HL-60/S4 (cell line): Measurements from ENCODE around the gene IMPG1.

Experiments
- in situ Hi-C: fragments of 300-500 bp; cut with MboI; formaldehyde crosslinking; loops from 2 replicates; pipeline ENCODE4 v1.14.3; 2022; ENCODE audit warnings: low sequenced_read_pairs

Gene IMPG1, protein sequence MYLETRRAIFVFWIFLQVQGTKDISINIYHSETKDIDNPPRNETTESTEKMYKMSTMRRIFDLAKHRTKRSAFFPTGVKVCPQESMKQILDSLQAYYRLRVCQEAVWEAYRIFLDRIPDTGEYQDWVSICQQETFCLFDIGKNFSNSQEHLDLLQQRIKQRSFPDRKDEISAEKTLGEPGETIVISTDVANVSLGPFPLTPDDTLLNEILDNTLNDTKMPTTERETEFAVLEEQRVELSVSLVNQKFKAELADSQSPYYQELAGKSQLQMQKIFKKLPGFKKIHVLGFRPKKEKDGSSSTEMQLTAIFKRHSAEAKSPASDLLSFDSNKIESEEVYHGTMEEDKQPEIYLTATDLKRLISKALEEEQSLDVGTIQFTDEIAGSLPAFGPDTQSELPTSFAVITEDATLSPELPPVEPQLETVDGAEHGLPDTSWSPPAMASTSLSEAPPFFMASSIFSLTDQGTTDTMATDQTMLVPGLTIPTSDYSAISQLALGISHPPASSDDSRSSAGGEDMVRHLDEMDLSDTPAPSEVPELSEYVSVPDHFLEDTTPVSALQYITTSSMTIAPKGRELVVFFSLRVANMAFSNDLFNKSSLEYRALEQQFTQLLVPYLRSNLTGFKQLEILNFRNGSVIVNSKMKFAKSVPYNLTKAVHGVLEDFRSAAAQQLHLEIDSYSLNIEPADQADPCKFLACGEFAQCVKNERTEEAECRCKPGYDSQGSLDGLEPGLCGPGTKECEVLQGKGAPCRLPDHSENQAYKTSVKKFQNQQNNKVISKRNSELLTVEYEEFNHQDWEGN

DNA sequence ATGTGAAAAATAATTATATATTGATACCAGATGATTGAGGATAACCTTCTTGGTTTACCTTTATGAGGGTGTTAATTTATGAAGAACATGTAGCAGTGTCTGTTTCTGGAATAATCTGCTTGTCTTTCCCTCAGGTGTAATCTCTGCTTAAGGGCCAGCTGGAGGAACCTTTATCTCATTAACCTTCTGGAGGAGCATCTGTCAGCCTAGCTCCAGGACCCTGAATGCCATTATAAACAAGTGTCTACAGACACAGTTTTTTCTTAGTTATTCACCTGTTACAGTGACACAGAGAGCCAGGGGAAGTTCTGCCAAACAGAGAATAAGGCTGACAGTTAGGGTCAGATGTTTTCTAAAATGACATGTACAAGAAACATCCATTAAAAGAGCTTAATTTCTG, at the start of gene IMPG1:
TSS of gene IMPG1 (minus strand) at position 101 of the 400 bp plus-strand sequence. CDS start 174 bp downstream, outside the sequence.
- in situ Hi-C loops: no loop called here

DNA sequence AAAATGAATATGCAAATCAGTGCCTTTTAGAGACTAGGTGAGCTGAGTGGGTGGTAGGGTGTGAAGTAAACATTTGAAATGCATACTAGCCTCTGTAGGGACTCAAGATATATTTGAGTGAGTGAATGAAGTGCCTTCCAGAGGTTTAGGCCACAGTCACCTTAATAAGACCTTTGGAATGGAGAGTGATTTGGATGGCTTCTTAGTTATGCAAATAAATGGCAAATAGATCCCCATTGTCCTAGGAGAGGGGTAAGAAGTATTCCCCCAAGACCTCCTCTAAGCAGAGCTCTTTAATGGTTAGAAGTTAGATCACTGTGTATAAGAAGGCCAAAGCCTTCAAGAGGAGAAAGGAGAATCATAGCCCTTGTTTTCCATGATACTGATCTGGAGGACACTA, 47.8 kb upstream of the IMPG1 start:
- in situ Hi-C loops: no loop called here

DNA sequence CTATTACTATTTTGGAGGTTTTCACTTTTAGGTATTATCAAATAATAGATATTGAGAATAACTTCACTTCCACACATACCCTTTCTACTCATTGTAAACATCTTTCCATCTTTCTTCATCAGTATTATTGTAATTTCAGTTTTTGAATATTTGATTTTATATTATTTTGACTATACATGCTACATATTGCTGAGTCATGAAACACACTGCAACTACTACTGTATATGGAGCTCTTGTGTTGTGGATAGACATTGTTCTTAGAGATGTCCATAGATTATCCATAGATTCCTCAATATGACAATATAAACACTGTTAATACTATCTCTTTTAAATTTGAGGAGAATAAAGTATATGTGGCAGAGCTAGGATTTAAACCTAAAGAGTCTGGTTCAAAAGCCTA, 819 bp upstream of the IMPG1 start:
- in situ Hi-C loops: no loop called here

DNA sequence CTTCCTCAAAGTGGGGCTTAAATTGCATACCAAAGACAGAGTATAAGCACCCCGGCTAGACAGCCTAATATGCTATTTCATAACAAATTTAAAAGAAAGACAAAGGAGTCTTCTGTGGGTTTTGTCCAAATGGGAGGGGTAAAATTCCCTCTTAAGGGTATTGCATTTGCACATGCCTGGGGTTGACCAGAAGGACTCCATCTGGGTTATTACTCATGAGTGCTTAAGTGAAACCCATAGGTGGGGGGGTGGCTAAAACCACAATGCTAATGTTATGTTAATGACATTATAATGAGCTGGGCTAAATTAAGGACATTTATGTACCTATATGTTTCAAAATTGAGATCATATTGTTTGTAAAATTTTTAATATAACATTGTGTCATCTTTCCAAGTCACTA, 15.0 kb downstream of the IMPG1 start:
- in situ Hi-C loops: no loop called here

DNA sequence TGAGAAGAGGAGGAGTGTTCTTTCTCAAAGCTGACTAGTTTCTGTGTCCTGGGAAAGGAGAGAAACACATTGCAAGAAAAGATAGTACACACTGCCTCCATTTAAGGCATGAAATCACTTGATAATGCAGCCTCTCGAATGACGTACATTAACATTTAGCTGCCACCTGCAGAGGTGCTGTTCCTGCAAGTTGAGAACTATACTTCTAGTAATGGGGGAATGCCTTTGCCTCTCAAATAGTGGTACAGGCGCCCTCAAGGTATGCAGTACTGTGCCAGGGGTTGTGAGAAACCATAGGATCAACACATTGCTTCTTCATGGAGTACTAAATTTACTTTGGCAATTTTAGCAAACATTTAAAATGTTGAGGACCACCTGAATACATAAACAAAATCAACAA, 20.1 kb downstream of the IMPG1 start:
- in situ Hi-C loops: no loop called here

DNA sequence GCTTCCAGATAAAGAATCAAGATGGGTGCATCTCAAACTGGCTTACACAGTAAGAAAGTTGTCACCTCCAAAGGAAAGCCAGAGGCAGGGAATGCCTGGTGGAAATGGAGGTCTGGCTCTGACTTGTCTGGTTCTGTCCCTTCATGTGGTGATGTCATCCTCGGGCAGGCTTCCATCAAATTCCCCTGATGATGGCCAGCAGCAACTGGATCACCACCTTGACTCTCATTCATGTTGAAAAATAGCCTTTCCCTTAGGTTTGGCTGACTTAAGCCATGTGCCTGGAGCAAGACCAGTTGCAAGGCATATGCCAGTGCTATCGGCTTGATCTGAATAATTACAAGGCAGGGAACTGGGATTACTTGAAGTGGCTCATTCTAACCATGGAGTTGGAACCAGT, 28.8 kb downstream of the IMPG1 start:
- in situ Hi-C loops: no loop called here

DNA sequence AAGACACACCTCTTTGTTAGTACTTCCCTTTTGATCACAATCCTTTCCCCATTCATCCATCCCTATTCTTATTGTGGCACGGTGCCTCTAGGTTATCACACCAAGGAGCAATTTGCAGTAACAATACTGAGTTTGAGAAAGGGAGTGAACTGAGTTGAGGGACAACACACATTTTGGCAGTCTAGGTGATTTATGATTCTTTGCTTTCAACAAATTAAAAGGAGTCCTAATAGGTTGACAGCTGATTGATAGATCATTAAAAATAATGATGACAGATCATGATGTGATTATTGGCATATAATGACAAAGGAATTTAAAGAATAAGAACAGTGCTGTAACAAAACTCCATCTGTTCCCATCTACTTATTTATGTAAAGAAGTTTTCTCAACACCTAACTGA, 36.7 kb downstream of the IMPG1 start:
- in situ Hi-C loops: no loop called here

DNA sequence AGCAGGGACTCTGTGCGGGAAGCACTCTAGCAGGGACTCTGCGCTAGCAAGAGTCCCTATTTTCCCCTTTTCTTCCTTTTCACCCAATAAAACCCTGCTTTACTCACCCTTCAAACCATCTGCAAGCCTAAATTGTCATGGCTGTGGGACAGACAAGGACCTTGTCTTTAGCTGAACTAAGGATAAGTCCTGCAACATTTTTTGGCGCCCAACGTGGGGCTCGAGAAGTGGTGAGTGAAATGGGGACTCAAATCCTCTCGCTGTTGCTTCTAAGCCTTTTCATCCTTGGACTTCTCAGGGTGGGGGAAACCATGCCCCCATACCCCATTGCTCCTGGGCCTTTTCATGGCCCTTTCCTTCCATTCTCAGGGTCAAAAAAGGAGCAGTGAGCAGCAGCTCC, 46.4 kb downstream of the IMPG1 start:
- in situ Hi-C loops: no loop called here

DNA sequence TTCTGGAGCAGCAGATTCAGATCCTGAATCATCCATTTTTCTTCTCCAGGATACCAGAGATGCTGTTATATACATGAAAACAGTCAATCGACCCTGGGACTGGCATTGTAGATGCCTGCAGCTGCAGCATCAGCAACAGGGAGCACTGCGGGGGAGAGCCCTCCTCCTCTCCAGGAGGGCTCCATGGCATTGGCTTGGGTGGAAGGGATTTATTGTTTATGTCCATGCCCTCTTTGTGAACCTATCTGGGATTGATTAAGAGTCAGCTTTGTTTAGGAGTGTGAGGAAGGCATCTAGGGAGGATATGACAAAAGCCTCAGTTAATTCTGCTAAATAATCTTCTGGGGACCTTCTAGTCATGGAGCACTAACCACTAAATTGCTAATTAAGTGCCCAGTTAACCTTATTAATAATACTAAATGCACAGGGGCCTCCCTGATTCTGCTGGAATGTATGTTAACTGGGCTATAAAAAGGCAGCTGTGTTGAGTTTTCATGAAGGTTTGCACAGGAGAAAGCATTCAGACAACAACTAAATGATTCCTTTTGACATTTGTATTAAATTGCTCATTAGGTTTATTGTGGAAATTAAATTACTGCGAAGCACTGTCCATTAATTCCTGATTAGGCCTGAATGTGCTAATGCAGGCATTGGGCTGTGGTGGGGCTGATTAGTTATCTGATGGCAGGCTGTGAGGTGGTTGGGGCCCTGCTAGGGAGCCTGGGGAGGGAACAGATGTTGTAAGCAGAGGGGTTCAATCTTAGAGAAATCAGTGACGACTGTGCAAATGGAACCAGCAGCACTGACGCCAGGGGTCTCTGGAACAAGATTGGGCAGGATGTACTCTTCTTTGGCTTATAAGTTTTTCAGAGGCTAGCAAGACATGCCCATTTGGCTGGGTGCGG, 57.6 kb downstream of the IMPG1 start:
- in situ Hi-C loops: no loop called here

DNA sequence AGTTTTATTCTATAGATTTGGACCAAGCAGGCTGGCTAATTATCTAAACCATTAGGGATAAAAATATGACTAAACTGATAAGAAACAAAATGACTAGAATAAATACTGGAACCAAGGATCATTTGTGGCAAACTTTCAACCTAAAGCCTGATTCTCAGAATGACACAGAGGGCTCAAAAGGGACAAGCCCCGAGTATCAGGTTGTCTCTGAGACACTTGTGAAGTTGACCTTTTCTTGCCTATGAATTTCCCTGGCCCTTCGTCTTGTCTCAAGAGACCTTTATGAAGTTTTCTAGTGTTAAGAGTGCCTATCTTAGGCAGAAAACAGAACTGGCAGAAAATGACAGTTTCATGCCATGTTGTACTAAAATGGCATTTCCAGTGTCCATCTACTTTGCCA, 68.3 kb downstream of the IMPG1 start:
- in situ Hi-C loops: no loop called here

DNA sequence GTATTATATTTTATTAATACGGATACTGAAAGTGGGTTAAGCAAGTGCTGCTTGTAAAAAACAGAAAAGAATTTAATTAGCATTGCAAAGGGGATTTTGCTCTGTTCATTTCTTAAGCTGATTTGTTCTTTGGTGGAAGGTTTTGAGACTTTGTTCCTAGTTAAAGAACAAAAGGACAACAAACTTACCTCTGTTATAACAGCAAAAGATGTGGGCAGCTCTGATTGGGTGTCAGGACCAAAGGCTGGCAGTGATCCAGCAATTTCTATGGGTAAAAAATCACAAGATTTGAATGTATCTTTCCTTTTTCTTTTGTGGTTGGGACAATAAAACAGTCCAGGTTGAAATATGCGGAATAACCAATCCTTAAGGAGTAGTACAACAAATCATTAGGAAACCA, 68.8 kb downstream of the IMPG1 start:
- in situ Hi-C loops: no loop called here

DNA sequence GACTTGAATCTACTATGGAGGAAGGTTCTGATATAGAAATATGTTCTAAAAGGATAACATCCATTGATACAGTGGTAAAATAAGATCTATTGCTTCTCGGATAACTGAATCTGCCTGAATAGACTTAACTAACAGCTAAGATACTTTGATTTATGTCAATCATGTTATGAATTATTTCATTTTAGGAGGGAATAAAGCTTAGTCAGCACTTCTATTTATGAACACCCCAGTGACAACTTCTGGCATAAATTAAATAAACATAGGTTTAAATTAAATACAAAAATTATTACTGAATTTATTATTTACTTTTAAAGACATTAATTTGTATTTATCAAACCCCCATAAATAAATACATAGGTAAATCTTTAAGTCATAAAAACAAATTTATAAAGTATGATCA, 69.3 kb downstream of the IMPG1 start:
- in situ Hi-C loops: no loop called here

DNA sequence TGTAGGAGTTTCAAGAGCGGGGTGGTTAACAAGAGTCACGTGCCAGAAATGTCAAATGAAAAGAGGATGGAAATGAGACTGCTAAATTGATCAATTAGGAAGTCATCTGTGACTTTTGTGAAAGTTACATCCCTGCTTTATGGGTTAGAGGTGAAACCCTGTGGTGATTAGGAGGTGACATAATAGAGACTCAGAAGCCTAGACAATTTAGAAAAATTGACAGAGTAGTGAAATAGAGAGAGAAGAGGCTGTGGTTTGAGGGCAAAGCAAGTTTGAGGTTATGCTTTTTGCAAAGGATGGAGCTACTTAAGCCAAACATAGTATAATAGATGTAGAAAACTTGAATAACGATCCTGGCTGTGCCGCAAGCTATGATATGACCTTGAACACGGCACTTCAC, 71.8 kb downstream of the IMPG1 start:
- in situ Hi-C loops: no loop called here

DNA sequence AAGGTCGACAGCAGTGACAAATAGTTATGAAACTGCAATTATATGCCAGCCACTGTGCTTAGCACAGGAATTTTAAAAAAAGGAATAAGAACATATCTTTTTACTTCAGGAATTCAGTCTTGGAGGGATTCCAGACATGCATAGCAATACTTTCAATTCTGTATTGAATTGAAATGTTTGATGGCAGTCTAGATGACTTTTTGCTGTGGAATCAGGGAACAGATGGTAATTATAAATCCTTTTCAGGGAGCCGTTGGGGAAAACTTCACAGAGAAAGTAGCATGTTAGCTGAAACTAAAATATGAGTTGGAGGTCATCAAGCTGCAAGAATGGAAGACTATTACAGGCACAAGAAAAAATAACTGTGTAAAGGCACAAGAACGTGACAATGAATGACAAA, 74.8 kb downstream of the IMPG1 start:
- in situ Hi-C loops: no loop called here

DNA sequence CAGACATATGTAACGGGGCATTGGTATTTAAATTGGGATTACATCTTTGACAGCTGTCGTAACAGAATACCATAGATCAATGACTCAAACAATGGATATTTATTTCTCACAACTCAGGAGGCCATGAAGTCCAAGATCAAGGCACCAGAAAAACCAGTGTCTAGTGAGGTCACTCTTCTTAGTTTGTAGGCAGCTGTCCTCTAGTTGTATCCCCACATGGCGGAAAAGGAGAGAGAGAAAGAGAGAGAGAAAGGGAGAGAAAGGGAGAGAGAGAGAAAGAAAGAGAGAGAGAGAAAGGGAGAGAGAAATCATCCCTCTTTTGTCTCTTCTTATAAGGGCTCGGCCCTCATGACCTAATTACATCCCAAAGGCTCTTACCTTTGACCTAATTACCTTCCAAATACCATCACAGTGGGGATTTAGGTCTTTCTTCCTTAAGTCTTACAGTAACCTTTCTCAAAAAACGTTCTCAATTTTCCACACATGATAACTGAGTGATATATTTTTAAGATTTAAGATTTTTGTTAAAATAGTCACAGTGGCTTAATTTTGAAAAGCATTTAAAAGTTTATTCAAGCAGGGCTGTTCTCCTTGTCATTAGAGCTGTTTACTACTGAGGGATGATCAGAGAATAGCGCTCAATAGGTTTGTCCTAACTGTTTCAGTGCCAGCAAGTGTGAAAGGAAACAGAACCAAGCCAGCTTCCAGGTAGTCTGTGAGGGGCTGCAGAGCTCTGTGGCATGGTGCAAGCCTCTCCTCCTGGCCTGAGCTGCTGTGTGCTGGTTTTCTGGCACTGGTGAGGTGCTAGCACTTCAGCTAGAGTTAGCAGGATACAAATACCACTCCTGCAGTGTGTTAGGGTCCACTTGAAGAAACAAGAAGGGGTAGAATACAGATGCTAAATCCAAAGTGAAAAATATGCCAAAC, 79.0 kb downstream of the IMPG1 start:
- in situ Hi-C loops: no loop called here

DNA sequence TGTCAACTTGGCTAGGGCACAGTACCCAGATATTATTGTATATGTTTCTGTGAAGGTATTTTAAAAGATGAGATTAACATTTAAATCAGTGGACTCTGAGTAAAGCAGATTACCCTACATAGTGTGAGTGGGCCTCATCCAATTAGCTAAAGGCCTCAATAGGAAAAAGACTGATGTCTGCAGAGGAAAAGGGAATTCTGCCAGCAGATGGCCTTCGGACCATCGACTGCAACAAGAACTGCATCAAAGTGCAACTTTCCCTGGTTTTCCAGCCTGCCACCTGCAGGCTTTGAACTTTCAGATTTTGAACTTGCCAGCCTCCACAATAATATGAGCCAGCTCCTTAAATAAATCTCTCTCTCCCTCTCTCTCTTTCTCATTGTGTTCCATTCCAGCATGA, 80.5 kb downstream of the IMPG1 start:
- in situ Hi-C loops: no loop called here

DNA sequence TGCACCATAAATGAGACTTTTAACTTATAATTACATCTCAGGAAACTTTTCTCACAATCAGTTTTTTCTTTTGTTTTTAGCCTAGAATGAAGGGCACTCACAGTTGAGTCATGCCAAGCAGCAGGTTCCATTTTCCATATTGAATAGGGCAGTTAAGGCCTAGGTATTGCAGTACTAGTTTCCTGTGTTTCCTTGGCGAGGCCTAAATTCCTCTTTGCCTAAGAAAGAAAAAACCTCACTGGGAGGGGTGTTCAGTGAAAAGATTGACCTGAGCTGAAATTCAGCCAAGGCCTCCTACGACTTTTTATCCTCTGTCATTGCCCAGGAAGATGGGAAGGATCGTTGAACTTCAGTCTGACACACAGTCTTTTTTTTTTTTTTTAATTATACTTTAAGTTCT, 85.5 kb downstream of the IMPG1 start:
- in situ Hi-C loops: no loop called here

DNA sequence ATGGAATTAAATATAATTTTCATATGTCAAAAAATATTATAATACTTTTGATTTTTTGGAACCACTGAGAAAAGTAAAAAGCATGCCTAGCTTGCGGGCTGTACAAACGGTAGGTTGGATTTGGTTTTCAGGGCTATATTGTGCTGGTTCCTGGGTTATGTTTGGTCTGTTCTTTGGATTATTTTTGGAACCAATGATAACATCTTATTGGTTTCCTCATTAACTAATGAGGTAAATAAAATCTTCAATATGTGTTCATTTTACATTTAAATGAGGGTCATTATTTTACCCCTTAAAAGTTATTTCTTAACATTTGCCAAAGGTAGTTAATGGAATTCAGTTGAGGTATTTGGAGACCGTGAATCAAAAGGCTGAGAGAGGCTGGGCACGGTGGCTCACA, 96.6 kb downstream of the IMPG1 start:
- in situ Hi-C loops: no loop called here

DNA sequence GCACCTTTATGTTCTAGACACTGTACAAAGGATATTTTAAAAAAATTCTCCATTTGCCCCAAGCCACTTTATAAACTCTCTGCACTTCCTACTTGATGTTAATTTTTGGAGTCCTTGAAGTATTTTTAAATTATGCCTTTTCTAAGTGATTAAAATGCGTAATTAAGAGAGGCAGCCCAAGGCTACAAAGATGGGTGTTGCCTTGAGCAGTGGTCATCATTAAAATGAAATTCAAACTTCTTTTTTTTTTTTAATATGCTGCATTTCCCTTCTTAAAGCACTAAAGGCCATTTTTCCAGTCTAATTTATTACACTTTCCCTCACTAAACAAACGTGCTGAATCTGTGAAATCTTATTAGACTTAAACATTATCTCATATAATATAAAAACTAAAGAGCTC, 102.4 kb downstream of the IMPG1 start:
- in situ Hi-C loops: no loop called here

DNA sequence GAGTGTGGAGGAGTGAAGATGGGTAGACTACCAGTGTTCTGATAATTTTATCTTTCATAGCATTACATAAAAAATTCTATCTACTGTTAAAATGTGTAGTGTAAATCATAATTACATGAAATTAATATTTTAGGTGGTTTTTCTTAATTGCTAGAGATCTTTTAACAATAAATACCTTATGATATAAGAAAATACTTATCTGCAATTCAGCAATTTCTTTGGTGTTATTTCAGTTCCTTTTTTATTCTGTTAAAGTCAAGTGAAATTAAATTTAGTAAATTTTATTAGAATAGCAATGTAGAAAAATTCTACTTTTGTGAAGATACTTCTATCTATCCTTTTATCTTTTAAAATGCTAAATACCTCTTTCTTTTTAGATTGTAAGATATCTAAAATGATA, 104.3 kb downstream of the IMPG1 start:
- in situ Hi-C loops: no loop called here
